ENCODE measurements around the gene LAD1.

Gene LAD1

GRCh38 chr1:201354151-201354900, 44.8 kb downstream of the LAD1 start:
- H3K9me3 Mint-ChIP-seq = no peaks in the 10 kb centered on the region
- H3K4me1 Mint-ChIP-seq (ENCODE audit: low read depth in 2 of 2) = peaks cover 0 to 2% of the 10 kb centered on the region in 2 donors
- no peak for DNase-seq
- H3K27ac Mint-ChIP-seq = no peak overlapping the region
- peaks cover 47 to 61% of the 10 kb centered on the region in 2 donors for H3K27me3 Mint-ChIP-seq
- no peak for ATAC-seq (replicated peaks)
- H3K36me3 Mint-ChIP-seq (ENCODE audit: insufficient read depth) = no peaks in the 10 kb centered on the region
- H3K4me3 Mint-ChIP-seq = no peak overlapping the region

DNA sequence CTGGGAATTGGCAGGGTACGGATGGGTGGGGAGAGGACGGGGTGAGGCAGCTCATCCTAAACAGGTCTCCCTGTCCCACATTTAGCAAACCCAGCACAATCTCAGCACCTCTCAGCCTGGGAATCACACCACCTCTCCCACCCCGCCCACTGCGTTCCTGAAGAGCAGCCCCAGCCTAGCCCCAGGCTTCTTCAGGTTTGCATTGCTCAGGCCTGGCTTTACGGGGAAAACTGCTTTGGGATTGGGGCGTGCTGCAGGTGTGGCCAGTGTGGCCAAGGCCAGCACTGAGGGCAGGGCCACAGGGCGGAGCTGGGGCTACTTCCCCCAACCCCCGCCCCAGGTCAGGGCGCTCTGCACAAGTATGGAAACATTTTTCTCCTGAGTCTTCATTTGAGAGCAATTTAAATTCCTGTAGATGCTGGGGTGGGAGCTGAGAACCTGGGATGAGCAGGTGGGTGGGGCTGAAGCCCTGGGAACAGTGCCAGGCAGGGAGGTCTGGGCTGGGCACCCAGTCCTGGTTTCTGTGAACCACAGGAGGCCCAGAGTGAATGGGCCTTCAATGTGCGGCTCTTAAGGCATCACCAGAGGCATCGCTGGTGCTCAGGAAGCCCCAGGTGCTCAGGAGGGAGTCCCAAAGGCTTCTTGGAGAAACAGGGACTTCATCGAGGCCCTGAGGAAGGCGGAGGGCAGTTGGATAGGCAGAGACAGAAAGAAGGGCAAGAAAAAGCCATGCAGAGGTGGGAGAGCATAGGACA, 45.8 kb downstream of the LAD1 start:
- ATAC-seq (replicated peaks) (no peak), DNase-seq (no peak)
- H3K27me3 Mint-ChIP-seq = peaks cover 39 to 56% of the 10 kb centered on the region in 2 donors
- H3K4me1 Mint-ChIP-seq (ENCODE audit: low read depth in 2 of 2) = peaks cover 0 to 2% of the 10 kb centered on the region in 2 donors
- H3K4me3 Mint-ChIP-seq = no peak overlapping the region
- no peaks in the 10 kb centered on the region for H3K9me3 Mint-ChIP-seq
- no peak overlapping the region for H3K27ac Mint-ChIP-seq
- no peaks in the 10 kb centered on the region for H3K36me3 Mint-ChIP-seq (ENCODE audit: insufficient read depth)

- Mint-ChIP-seq H3K27me3 (peaks cover 51 to 53% of the 10 kb centered on the region in 2 donors), H3K27ac (no peak overlapping the region), H3K36me3 (ENCODE audit: insufficient read depth) (no peaks in the 10 kb centered on the region), H3K4me1 (ENCODE audit: low read depth in 2 of 2) (no peaks in the 10 kb centered on the region), H3K9me3 (no peaks in the 10 kb centered on the region), H3K4me3 (no peak overlapping the region)
- DNase-seq (no peak), ATAC-seq (replicated peaks) (no peak)
Measured at GRCh38 chr1:201351617-201352016, 47.5 kb downstream of the LAD1 start.

DNA sequence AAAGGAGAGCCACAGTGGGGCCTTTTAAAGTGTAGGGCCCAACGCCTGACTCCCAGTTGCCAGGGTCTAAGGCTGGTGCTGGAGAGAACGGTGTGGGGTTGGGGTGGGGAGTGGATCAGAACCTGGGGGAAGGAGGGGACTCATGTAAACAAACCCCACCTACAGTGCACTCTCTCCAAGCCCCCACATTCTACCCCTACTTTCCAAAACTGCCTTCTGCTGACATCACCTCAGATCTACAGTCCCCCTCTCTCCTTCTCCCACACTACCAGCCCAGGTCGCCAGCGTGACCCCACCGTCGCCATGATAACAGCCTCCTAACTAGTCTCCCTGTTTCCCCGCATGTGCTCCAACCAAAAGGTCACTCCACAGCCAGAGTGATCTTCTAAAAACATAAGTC, 48.2 kb downstream of the LAD1 start:
- ATAC-seq (replicated peaks) = no peak
- Mint-ChIP-seq H3K27me3 (peaks cover 51% of the 10 kb centered on the region in 2 donors), H3K9me3 (no peaks in the 10 kb centered on the region), H3K27ac (no peak overlapping the region), H3K4me1 (ENCODE audit: low read depth in 2 of 2) (no peaks in the 10 kb centered on the region), H3K36me3 (ENCODE audit: insufficient read depth) (no peaks in the 10 kb centered on the region), H3K4me3 (no peak overlapping the region)
- no peak for DNase-seq

GRCh38 chr1:201350361-201350725, 48.8 kb downstream of the LAD1 start:
- Mint-ChIP-seq H3K27me3 (peaks cover 46 to 47% of the 10 kb centered on the region in 2 donors), H3K27ac (no peak overlapping the region), H3K9me3 (no peaks in the 10 kb centered on the region), H3K36me3 (ENCODE audit: insufficient read depth) (no peaks in the 10 kb centered on the region), H3K4me1 (ENCODE audit: low read depth in 2 of 2) (no peaks in the 10 kb centered on the region), H3K4me3 (no peak overlapping the region)
- ATAC-seq (replicated peaks) (no peak), DNase-seq (no peak)

DNA sequence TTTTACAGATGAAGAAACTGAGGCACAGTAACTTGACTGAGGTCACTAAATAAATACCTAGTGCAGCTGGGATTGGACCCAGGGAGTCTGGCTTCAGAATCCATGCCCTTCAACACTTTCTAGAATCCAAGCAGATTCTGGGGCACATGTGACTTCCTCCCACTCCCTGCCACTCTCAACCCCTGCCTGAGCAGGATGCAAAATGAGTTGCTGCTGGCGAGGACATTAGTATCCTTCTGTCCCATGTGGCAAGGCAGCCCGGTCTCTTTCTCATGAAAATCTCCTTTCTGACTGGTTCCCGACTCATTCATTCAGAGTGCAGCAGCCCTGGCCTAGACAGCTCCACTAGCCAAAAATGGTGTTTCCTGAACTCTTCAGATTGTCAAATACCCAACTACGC, 50.0 kb downstream of the LAD1 start:
- Mint-ChIP-seq H3K27ac (no peak overlapping the region), H3K27me3 (peaks cover 33 to 38% of the 10 kb centered on the region in 2 donors), H3K4me1 (ENCODE audit: low read depth in 2 of 2) (no peaks in the 10 kb centered on the region), H3K9me3 (no peaks in the 10 kb centered on the region), H3K36me3 (ENCODE audit: insufficient read depth) (no peaks in the 10 kb centered on the region), H3K4me3 (no peak overlapping the region)
- no peak for ATAC-seq (replicated peaks)
- no peak for DNase-seq

- DNase-seq (no peak), ATAC-seq (replicated peaks) (no peak)
- no peaks in the 10 kb centered on the region for H3K4me1 Mint-ChIP-seq (ENCODE audit: low read depth in 2 of 2)
- no peak overlapping the region for H3K4me3 Mint-ChIP-seq
- no peaks in the 10 kb centered on the region for H3K9me3 Mint-ChIP-seq
- H3K27ac Mint-ChIP-seq = no peak overlapping the region
- no peaks in the 10 kb centered on the region for H3K36me3 Mint-ChIP-seq (ENCODE audit: insufficient read depth)
- H3K27me3 Mint-ChIP-seq = peaks cover 32 to 33% of the 10 kb centered on the region in 2 donors
Measured at GRCh38 chr1:201348211-201348566, 50.9 kb downstream of the LAD1 start.

GRCh38 chr1:201347498-201348210, 51.5 kb downstream of the LAD1 start:
- Mint-ChIP-seq H3K27me3 (peaks cover 32 to 33% of the 10 kb centered on the region in 2 donors), H3K27ac (no peak overlapping the region), H3K36me3 (ENCODE audit: insufficient read depth) (no peaks in the 10 kb centered on the region), H3K9me3 (no peaks in the 10 kb centered on the region), H3K4me1 (ENCODE audit: low read depth in 2 of 2) (no peaks in the 10 kb centered on the region), H3K4me3 (no peak overlapping the region)
- no peak for ATAC-seq (replicated peaks)
- DNase-seq = no peak

- no peak for DNase-seq
- Mint-ChIP-seq H3K4me3 (no peak overlapping the region), H3K4me1 (ENCODE audit: low read depth in 2 of 2) (no peaks in the 10 kb centered on the region), H3K9me3 (no peaks in the 10 kb centered on the region), H3K36me3 (ENCODE audit: insufficient read depth) (no peaks in the 10 kb centered on the region), H3K27ac (no peak overlapping the region), H3K27me3 (peaks cover 32 to 33% of the 10 kb centered on the region in 2 donors)
- ATAC-seq (replicated peaks) = no peak
Measured at GRCh38 chr1:201346987-201347386, 52.1 kb downstream of the LAD1 start.

DNA sequence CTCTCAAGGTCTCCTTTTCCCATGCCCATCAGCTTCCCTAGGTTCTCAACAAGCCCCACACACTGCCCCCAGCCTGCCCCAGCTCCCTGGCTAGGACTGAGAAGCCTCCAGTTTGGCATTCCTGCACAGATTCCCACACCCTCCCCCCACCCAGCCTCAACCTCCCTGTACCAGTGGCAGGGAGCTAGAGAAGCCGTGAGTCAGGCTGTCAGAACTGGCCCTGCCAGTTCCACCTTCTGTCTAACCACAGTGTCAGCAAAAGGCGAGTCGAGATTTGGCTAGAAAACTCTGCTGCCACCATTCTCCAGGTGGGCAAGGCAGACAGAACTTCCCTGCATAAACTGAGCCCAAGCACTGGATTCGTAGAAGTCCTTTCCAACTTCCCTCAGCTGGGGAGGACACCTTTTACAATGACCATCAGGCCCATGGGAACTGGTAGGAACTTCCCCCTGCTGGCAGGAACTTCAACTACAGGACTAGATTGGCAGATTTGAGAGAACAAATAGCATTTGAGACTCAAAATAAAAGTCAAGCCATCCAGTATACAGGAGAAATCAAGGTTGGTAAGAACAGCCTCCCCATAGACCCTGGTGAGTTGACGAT, 52.7 kb downstream of the LAD1 start:
- Mint-ChIP-seq H3K27ac (no peak overlapping the region), H3K4me3 (no peak overlapping the region), H3K27me3 (peaks cover 28 to 31% of the 10 kb centered on the region in 2 donors), H3K4me1 (ENCODE audit: low read depth in 2 of 2) (no peaks in the 10 kb centered on the region), H3K36me3 (ENCODE audit: insufficient read depth) (no peaks in the 10 kb centered on the region), H3K9me3 (no peaks in the 10 kb centered on the region)
- DNase-seq (no peak), ATAC-seq (replicated peaks) (no peak)

DNA sequence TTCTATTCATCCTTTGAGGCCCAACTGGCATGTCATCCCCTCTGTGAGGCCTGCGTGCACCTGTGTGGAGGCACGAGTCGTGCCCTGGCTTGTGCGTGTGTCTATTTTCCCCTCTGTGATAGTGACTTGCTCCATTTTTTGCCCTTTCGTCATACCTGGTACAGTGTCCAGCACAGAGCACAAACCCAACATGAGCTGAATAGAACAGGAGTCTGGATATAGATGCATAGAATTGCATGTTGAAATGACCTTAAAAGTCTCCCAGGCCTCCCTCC, 54.1 kb downstream of the LAD1 start:
- DNase-seq = no peak
- no peak for ATAC-seq (replicated peaks)
- no peaks in the 10 kb centered on the region for H3K4me1 Mint-ChIP-seq (ENCODE audit: low read depth in 2 of 2)
- H3K9me3 Mint-ChIP-seq = no peaks in the 10 kb centered on the region
- H3K27ac Mint-ChIP-seq = no peak overlapping the region
- H3K4me3 Mint-ChIP-seq = no peak overlapping the region
- H3K27me3 Mint-ChIP-seq = peaks cover 21 to 22% of the 10 kb centered on the region in 2 donors
- no peaks in the 10 kb centered on the region for H3K36me3 Mint-ChIP-seq (ENCODE audit: insufficient read depth)

DNA sequence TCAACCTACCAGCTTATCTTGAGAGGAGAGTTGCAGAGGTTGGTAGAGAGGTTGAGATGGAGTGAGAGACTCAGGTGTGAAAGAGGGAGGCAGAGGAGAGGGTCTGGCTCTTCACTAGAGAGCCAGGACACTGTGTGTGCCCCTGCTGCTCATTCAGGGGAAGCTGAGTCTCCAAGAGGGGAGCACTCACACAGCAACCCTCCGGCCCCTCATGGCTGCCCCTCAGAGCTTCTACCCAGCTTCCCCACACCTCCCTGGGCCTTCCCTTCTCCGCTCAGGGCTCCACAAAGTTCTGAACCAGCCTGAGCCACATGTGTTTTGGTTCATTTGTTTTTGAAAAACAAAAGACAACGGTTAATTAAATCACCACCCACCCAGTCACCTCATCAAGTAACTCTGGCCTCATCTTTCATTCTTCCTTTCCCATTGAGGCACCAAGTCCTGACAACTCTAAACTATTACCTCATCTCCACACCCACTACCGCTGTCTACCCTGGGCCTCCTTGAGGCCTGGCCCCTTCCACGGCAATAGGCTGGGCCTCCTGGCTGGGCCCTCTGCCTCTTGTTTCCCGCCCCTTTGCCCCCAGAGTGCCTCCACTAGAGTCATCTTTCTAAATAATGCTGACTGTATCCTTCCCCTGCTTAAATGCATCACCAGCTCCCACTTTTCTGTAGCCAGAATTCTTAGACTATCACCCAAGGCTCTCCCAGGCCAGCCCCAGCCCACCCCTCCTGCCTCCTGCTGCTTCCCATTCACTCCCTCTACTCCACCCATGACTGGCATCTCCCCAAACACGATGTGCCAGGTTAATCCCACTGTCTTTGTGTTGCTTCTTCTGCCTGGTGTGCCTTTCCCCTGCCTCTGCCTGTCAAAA, 54.7 kb downstream of the LAD1 start:
- H3K36me3 Mint-ChIP-seq (ENCODE audit: insufficient read depth) = no peaks in the 10 kb centered on the region
- H3K9me3 Mint-ChIP-seq = no peaks in the 10 kb centered on the region
- H3K4me1 Mint-ChIP-seq (ENCODE audit: low read depth in 2 of 2) = no peaks in the 10 kb centered on the region
- no peak overlapping the region for H3K4me3 Mint-ChIP-seq
- no peak overlapping the region for H3K27ac Mint-ChIP-seq
- ATAC-seq (replicated peaks) (no peak), DNase-seq (no peak)
- peaks cover 16 to 18% of the 10 kb centered on the region in 2 donors for H3K27me3 Mint-ChIP-seq

GRCh38 chr1:201341377-201341776, 57.7 kb downstream of the LAD1 start:
- Mint-ChIP-seq H3K9me3 (no peaks in the 10 kb centered on the region), H3K4me3 (no peak overlapping the region), H3K4me1 (ENCODE audit: low read depth in 2 of 2) (no peaks in the 10 kb centered on the region), H3K36me3 (ENCODE audit: insufficient read depth) (no peaks in the 10 kb centered on the region), H3K27me3 (peaks cover 7 to 9% of the 10 kb centered on the region in 2 donors), H3K27ac (no peak overlapping the region)
- DNase-seq = no peak
- no peak for ATAC-seq (replicated peaks)

All from effector memory CD8-positive, alpha-beta T cell (primary cell).